SK-N-MC (cell line): ENCODE data around the gene MTMR8.

Source experiments
- EZH2 ChIP-seq: fragments of 200-600 bp; sonication (generic); IDR thresholded peaks from one replicate; pipeline ENCODE4 v1.6.1; 2017; ENCODE audit warnings: antibody characterized with exemption
- POLR2AphosphoS5 ChIP-seq: IDR thresholded peaks from 2 replicates; pipeline ENCODE4 v1.6.1; 2012; ENCODE audit warnings: mild to moderate bottlenecking, low read depth, low read length, borderline replicate concordance

GRCh38 chrX:64338296-64338695 lies 57.0 kb downstream of the MTMR8 start:
- no peak for TF ChIP-seq EZH2
- no peak for TF ChIP-seq POLR2AphosphoS5
